ENCODE data around the gene NFX1. TPM values are rescaled to one million over a fixed set of nuclear protein-coding genes. Genes with fewer than 3 reads are reported as not detected.
"Not testable (repeated sequence)": the region's sequence is repeated elsewhere in the genome, so short reads cannot be mapped to it uniquely, and the experiment has no call there.

The NFX1 gene
- total RNA-seq, 2 donors from 2014 or later: 32.2 to 42.0 TPM

DNA sequence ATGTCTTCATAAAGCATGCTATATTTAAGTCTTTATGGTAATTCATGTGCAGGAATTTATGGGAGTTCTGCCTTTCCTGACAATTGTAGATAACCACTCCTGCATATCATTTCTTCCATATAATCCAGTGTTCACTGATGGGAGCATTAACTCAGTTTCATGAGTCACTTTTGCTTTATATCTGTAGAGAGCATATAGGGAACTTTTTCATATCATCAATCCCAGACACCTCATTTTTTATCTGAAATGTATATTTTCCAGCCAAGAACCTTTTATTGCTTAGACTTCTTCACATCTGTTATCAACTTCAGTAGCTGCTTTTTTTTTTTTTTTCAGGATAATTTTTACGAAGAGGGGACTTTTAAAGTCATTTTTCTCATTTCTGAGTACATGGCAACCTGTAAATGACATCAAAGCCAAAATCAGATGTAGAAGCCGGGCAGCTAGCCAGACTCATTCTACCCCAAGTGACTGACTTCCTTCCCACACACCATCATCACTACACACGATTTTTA lies 41.1 kb downstream of the NFX1 start:
- Mint-ChIP-seq H3K27ac (peak overlapping the region; percentile 39), H3K27me3 (no peaks in the 10 kb centered on the region), H3K4me3 (no peak overlapping the region), H3K4me1 (no peaks in the 10 kb centered on the region), H3K36me3 (ENCODE audit: low read depth) (peaks cover 9% of the 10 kb centered on the region)
- ATAC-seq (no peak), DNase-seq (no peak)
- no peaks in the 10 kb centered on the region for H3K9me3 ChIP-seq (ENCODE audit: control insufficient read depth, low read length, poor library complexity, severe bottlenecking)

DNA sequence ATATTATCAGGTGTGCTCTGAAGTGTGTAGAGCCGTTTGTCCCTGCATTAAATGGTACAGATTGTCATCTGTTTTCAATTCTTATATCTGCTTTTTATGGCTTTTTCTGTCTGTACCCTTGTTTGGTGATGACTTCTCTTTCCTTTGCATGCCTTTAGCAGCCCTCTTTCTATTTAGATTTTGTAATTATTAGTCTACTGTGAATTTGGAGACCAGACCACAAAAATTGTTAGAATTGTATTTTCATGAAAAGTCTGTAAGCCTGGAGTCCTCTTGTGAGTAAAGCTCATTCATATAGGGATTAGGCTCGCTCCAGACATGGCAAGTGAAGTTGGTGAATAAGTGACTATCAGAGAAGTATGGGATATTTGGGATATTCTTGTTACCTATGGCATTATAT lies 41.7 kb downstream of the NFX1 start:
- Mint-ChIP-seq H3K27ac (peak overlapping the region; percentile 39), H3K4me1 (no peaks in the 10 kb centered on the region), H3K36me3 (ENCODE audit: low read depth) (peaks cover 9% of the 10 kb centered on the region), H3K4me3 (no peak overlapping the region), H3K27me3 (no peaks in the 10 kb centered on the region)
- H3K9me3 ChIP-seq (ENCODE audit: control insufficient read depth, low read length, poor library complexity, severe bottlenecking): no peaks in the 10 kb centered on the region
- DNase-seq: no peak
- ATAC-seq: no peak

DNA sequence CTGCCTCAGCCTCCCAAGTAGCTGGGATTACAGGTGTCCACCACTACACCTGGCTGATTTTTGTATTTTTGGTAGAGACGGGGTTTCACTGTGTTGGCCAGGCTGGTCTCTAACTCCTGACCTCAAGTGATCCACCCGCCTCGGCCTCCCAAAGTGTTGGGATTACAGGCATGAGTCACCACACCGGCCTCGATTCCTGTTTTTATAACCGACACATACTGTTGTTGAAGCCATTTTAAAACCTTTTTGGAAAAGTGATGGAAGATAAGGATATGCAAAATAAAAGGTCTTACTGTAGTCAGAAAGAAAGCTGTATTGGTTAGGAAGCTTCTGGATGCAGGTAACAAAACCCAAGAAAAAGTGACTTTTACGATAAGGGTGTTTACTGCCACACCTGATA lies 42.6 kb downstream of the NFX1 start:
- H3K36me3 Mint-ChIP-seq (ENCODE audit: low read depth): not testable (repeated sequence)

DNA sequence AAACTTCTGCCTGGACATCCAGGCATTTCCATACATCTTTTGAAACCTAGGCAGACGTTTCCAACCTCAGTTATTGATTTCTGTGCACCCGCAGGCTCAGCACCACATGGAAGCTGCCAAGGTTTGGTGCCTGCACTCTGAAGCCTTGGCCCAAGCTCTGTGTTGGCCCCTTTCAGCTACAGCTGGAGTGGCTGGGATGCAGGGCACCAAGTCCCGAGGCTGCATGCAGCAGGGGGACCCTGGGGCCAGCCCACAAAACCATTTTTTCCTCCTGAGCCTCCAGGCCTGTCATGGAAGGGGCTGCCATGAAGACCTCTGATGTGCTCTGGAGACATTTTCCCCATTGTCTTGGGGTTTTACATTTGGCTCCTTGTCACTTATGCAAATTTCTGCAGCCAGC lies 49.9 kb downstream of the NFX1 start:
- Mint-ChIP-seq H3K36me3 (ENCODE audit: low read depth) (peaks cover 9% of the 10 kb centered on the region), H3K27ac (no peak overlapping the region), H3K4me1 (no peaks in the 10 kb centered on the region), H3K27me3 (no peaks in the 10 kb centered on the region), H3K4me3 (no peak overlapping the region)
- ATAC-seq (no peak), DNase-seq (no peak)
- H3K9me3 ChIP-seq (ENCODE audit: control insufficient read depth, low read length, poor library complexity, severe bottlenecking): peaks cover 3% of the 10 kb centered on the region

More for the DNA sequence above, 42.6 kb downstream of the NFX1 start:
- not testable (repeated sequence) for H3K4me3 Mint-ChIP-seq; H3K9me3 ChIP-seq (ENCODE audit: control insufficient read depth, low read length, poor library complexity, severe bottlenecking); H3K27me3 Mint-ChIP-seq; ATAC-seq; DNase-seq; H3K27ac Mint-ChIP-seq; H3K4me1 Mint-ChIP-seq

DNA sequence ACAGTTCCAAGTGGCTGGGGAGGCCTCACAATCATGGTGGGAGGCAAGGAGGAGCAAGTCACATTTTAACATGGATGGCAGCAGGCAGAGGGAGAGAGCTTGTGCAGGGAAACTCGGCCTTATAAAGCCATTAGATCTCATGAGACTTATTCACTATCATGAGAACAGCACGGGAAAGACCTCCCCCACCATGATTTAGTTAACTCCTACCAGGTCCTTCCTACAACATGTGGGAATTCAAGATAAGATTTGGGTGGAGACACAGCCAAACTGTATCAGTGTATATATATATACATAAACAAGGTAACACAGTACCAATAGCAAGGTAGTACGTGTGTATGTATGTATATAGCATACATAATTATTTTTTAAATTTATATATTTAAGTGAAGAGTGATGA lies 50.9 kb downstream of the NFX1 start:
- DNase-seq (no peak), ATAC-seq (no peak)
- Mint-ChIP-seq H3K4me1 (no peaks in the 10 kb centered on the region), H3K4me3 (no peak overlapping the region), H3K27me3 (no peaks in the 10 kb centered on the region), H3K27ac (no peak overlapping the region), H3K36me3 (ENCODE audit: low read depth) (peaks cover 9% of the 10 kb centered on the region)
- peaks cover 3% of the 10 kb centered on the region for H3K9me3 ChIP-seq (ENCODE audit: control insufficient read depth, low read length, poor library complexity, severe bottlenecking)

DNA sequence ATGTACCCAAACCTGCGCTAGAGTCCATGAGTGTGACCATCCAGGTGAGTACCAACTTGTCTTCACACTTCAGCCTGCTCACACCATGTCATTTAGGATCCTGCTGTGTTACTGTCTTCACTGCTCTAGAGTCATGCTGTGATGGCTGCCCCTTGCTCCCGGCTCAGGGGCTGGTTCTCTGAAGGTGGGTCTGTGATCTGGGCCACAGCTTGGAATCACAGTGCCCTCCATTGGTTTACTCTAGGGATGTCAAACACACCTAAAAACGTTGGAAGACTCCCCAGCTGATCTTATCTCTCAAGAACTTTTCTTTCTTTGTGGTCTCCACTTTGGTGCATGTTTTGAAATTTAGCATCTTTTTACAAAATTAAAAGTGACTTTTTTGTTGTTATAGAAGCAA lies 53.8 kb downstream of the NFX1 start:
- no peak overlapping the region for H3K4me3 Mint-ChIP-seq
- H3K27ac Mint-ChIP-seq: no peak overlapping the region
- H3K27me3 Mint-ChIP-seq: no peaks in the 10 kb centered on the region
- peaks cover 23% of the 10 kb centered on the region for H3K36me3 Mint-ChIP-seq (ENCODE audit: low read depth)
- no peak for DNase-seq
- ATAC-seq: no peak
- H3K9me3 ChIP-seq (ENCODE audit: control insufficient read depth, low read length, poor library complexity, severe bottlenecking): peaks cover 3% of the 10 kb centered on the region
- H3K4me1 Mint-ChIP-seq: no peaks in the 10 kb centered on the region

DNA sequence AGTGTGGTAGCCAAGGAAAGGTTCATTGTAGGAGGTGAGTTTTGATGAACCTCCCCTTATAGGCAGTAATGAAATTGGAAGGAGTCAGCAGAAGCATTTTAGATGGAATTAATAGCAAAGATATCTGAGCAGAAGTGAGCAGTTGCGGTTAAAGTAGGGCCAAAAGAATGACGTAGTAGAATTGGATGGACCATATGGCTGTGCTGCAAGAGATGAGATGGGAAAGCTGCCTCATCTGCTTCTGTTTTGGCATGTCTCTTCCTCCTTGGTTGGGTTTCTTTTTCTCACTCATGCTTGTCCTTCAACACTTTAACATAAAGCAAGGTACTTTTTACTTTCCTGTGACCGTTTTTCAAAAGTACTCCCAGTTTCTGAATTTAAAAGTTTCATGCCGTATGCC lies 56.2 kb downstream of the NFX1 start:
- Mint-ChIP-seq H3K36me3 (ENCODE audit: low read depth) (peaks cover 21% of the 10 kb centered on the region), H3K4me1 (no peaks in the 10 kb centered on the region), H3K27ac (no peak overlapping the region), H3K27me3 (no peaks in the 10 kb centered on the region), H3K4me3 (no peak overlapping the region)
- no peak for ATAC-seq
- no peaks in the 10 kb centered on the region for H3K9me3 ChIP-seq (ENCODE audit: control insufficient read depth, low read length, poor library complexity, severe bottlenecking)
- no peak for DNase-seq

DNA sequence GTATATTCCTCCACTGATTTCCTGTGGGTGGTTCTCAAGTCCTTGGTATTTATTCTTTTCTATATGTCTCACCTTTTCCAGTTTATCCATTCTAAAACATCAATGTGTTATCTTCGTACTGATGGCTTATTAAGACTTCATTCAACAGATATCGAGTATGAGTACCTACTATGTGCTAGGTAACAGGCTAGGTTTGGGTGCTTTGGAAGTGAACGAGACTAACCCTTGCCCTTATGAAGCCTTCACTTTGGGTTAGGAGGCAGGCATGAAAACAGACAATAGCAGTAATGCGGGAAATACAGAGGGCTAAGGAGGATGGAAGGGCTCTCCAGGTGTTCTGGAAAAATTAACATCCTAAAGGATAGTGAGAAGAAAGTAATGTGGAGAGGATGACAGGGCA lies 58.7 kb downstream of the NFX1 start:
- H3K9me3 ChIP-seq (ENCODE audit: control insufficient read depth, low read length, poor library complexity, severe bottlenecking): no peaks in the 10 kb centered on the region
- no peaks in the 10 kb centered on the region for H3K4me1 Mint-ChIP-seq
- H3K36me3 Mint-ChIP-seq (ENCODE audit: low read depth): peaks cover 21% of the 10 kb centered on the region
- peak overlapping the region; percentile 0 for H3K27ac Mint-ChIP-seq
- no peaks in the 10 kb centered on the region for H3K27me3 Mint-ChIP-seq
- DNase-seq (no peak), ATAC-seq (no peak)
- no peak overlapping the region for H3K4me3 Mint-ChIP-seq

DNA sequence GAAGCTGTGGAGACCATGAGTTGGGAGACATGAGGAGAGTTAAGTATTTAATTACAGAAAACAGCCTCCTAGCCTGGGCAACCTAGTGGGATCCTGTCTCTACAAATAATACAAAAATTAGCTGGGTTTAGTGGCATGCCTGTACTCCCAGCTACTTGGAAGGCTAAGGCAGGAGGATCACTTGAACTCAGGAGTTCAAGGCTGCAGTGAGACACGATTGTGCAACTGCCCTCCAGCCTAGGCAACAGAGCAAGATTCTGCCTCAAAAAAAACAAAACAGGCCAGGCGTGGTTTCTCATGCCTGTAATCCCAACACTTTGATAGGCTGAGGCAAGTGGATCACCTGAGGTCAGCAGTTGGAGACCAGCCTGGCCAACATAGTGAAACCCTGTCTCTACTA lies 59.4 kb downstream of the NFX1 start:
- no peaks in the 10 kb centered on the region for H3K9me3 ChIP-seq (ENCODE audit: control insufficient read depth, low read length, poor library complexity, severe bottlenecking)
- ATAC-seq (no peak), DNase-seq (no peak)
- Mint-ChIP-seq H3K4me3 (no peak overlapping the region), H3K36me3 (ENCODE audit: low read depth) (peaks cover 17% of the 10 kb centered on the region), H3K4me1 (peaks cover 5% of the 10 kb centered on the region), H3K27me3 (no peaks in the 10 kb centered on the region), H3K27ac (peak overlapping the region; percentile 32)

DNA sequence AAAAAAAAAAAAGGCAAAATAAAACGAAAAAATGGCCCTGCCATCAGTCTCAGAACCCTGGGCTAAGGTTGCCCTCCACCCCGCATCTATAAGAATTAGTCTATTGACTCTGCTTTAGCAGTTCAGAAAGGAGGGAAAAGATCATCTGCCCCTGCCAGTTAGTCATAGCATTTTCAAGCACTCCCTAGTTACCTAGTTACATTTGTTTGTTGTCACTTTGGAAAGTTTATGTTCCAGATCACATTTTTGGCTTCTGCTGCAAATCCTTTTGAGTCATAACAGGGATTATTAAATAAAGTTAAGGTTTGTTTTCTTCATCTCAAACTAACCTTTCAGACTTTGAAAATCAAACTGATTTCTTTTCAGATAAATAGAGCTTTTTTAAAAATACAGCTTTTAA lies 60.0 kb downstream of the NFX1 start:
- ATAC-seq: no peak
- peaks cover 5% of the 10 kb centered on the region for H3K4me1 Mint-ChIP-seq
- no peak for DNase-seq
- no peaks in the 10 kb centered on the region for H3K9me3 ChIP-seq (ENCODE audit: control insufficient read depth, low read length, poor library complexity, severe bottlenecking)
- no peak overlapping the region for H3K4me3 Mint-ChIP-seq
- H3K27ac Mint-ChIP-seq: peak overlapping the region; percentile 32
- H3K36me3 Mint-ChIP-seq (ENCODE audit: low read depth): peaks cover 17% of the 10 kb centered on the region
- no peaks in the 10 kb centered on the region for H3K27me3 Mint-ChIP-seq

DNA sequence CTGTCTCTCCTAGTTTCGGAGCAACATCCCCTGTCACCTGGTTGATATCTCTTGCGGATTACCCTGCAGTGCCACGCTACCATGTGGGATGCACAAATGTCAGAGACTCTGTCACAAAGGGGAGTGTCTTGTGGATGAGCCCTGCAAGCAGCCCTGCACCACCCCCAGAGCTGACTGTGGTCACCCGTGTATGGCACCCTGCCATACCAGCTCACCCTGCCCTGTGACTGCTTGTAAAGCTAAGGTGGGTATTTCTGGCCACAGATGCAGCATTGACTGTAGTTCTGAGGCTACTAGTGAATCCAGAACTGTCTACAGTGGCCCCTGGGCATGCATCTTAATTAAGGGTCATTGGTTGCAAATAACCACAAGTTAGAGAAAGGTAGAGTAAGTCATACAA lies 61.2 kb downstream of the NFX1 start:
- Mint-ChIP-seq H3K36me3 (ENCODE audit: low read depth) (peaks cover 12% of the 10 kb centered on the region), H3K27me3 (no peaks in the 10 kb centered on the region), H3K4me3 (no peak overlapping the region), H3K4me1 (peaks cover 5% of the 10 kb centered on the region), H3K27ac (peak overlapping the region; percentile 51)
- H3K9me3 ChIP-seq (ENCODE audit: control insufficient read depth, low read length, poor library complexity, severe bottlenecking): no peaks in the 10 kb centered on the region
- ATAC-seq (no peak), DNase-seq (no peak)

DNA sequence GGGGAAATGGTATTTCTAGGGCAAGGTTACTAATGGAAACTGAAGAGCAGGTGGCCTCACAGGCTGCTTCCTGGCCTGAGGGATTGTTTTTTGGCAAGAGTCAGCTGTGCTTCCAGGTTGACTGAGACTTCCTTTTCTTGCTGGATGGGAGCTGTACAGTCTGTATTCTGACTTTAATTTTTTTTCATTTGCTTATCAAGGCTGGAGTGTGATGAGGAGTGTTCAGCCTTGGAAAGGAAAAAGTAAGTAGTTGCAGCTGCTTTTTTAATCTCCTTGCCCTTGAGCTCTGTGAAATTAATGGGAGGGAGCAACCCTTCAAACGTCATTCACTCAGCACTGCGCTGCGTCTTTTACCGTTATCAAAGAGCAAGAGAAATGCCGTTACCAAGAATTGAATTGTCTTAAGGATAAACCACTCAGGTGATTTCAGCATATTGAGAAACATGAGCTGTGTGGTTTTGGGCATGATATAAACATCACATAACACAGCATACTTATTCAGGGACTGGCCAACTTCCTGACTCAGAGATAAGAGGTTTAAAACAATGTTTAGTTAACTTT lies 64.4 kb downstream of the NFX1 start:
- DNase-seq (no peak), ATAC-seq (peak; percentile 28)
- H3K27ac Mint-ChIP-seq: peak overlapping the region; percentile 57
- no peaks in the 10 kb centered on the region for H3K9me3 ChIP-seq (ENCODE audit: control insufficient read depth, low read length, poor library complexity, severe bottlenecking)
- H3K27me3 Mint-ChIP-seq: no peaks in the 10 kb centered on the region
- no peak overlapping the region for H3K4me3 Mint-ChIP-seq
- peaks cover 5% of the 10 kb centered on the region for H3K4me1 Mint-ChIP-seq
- H3K36me3 Mint-ChIP-seq (ENCODE audit: low read depth): no peaks in the 10 kb centered on the region

DNA sequence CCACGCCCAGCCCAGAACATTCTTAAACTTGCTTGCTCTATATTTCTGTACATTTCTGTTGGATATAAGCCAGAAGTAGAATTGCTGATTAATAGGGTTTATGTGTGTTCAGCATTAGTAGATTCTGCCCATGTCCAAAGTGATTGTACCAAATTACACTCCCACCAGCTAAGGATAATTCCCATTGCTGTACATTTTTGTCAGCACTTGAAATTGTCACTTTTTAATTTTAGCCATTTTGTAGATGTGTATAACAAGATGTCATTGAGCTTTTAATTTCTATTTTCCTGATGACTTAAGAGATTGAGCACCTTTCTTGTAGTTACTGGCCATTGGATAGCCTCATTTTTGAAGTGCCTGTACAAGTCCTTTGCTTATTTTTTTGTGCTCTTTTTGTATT lies 65.6 kb downstream of the NFX1 start:
- Mint-ChIP-seq H3K36me3 (ENCODE audit: low read depth) (no peaks in the 10 kb centered on the region), H3K27ac (no peak overlapping the region)
- ATAC-seq: no peak

DNA sequence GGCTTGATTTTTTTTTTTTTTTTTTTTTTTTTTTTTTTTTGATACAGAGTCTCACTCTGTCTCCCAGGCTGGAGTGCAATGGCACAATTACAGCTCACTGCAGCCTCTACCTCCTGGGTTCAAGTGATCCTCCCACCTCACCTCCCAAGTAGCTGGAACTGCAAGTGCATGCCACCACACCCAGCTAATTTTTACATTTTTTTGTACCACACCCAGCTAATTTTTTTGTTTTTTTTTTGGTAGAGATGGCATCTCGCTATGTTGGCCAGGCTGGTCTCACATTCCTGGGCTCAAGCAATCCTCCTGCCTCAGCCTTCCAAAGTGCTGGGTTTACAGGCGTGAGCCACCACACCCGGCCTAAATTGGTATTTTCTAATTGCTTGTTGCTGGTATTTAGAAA lies 68.3 kb downstream of the NFX1 start:
- H3K36me3 Mint-ChIP-seq (ENCODE audit: low read depth): not testable (repeated sequence)

More for the DNA sequence above, 65.6 kb downstream of the NFX1 start:
- H3K9me3 ChIP-seq (ENCODE audit: control insufficient read depth, low read length, poor library complexity, severe bottlenecking): no peaks in the 10 kb centered on the region
- peaks cover 5% of the 10 kb centered on the region for H3K4me1 Mint-ChIP-seq
- no peak overlapping the region for H3K4me3 Mint-ChIP-seq
- H3K27me3 Mint-ChIP-seq: no peaks in the 10 kb centered on the region
- DNase-seq: no peak

More for the DNA sequence above, 68.3 kb downstream of the NFX1 start:
- not testable (repeated sequence) for H3K27me3 Mint-ChIP-seq; ATAC-seq; H3K4me3 Mint-ChIP-seq; DNase-seq; H3K9me3 ChIP-seq (ENCODE audit: control insufficient read depth, low read length, poor library complexity, severe bottlenecking); H3K4me1 Mint-ChIP-seq; H3K27ac Mint-ChIP-seq

Measured in T-helper 17 cell (primary cell).